ENCODE data around the gene RAB20.

- TF ChIP-seq, protein P1, sequence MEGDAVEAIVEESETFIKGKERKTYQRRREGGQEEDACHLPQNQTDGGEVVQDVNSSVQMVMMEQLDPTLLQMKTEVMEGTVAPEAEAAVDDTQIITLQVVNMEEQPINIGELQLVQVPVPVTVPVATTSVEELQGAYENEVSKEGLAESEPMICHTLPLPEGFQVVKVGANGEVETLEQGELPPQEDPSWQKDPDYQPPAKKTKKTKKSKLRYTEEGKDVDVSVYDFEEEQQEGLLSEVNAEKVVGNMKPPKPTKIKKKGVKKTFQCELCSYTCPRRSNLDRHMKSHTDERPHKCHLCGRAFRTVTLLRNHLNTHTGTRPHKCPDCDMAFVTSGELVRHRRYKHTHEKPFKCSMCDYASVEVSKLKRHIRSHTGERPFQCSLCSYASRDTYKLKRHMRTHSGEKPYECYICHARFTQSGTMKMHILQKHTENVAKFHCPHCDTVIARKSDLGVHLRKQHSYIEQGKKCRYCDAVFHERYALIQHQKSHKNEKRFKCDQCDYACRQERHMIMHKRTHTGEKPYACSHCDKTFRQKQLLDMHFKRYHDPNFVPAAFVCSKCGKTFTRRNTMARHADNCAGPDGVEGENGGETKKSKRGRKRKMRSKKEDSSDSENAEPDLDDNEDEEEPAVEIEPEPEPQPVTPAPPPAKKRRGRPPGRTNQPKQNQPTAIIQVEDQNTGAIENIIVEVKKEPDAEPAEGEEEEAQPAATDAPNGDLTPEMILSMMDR (IDR thresholded peaks at IDR 0.05): no peak
- TF ChIP-seq EP300 (IDR thresholded peaks at IDR 0.05): no peak
Measured at GRCh38 chr13:110559986-110560385, 1.5 kb downstream of the RAB20 start.
